WERI-Rb-1 (cell line): Measurements from ENCODE around the gene PGM3.
"Not testable (repeated sequence)": the region's sequence is repeated elsewhere in the genome, so short reads cannot be mapped to it uniquely, and the experiment has no call there.

ENCODE experiments used
- DNase-seq: peaks from one replicate; pipeline ENCODE4 v3.0.0-alpha.2; 2020
- H3K27ac ChIP-seq: fragments of 250-450 bp; sonication (Bioruptor Pico); 2 replicates; pipeline ENCODE4 v1.5.1; 2020; ENCODE audit warnings: mild to moderate bottlenecking, moderate library complexity
- H3K27me3 ChIP-seq: fragments of 250-450 bp; sonication (Bioruptor Pico); 2 replicates; pipeline ENCODE4 v1.5.1; 2021; ENCODE audit warnings: mild to moderate bottlenecking, low read depth, moderate library complexity; ENCODE audit not compliant: insufficient read depth, severe bottlenecking
- H3K36me3 ChIP-seq: fragments of 250-450 bp; sonication (Bioruptor Pico); 2 replicates; pipeline ENCODE4 v1.5.1; 2020; ENCODE audit warnings: mild to moderate bottlenecking, moderate library complexity
- H3K4me3 ChIP-seq: 2 replicates; pipeline ENCODE4 v1.5.1; 2011; ENCODE audit warnings: low read depth, mild to moderate bottlenecking, control low read depth, low read length
- H3K9me3 ChIP-seq: fragments of 250-450 bp; sonication (Bioruptor Pico); 2 replicates; pipeline ENCODE4 v1.5.1; 2021; ENCODE audit warnings: mild to moderate bottlenecking, moderate library complexity; ENCODE audit not compliant: severe bottlenecking
- TF ChIP-seq, protein P1 (sequence below): IDR thresholded peaks from 2 replicates; pipeline ENCODE4 v1.5.1; 2011; ENCODE audit warnings: low read depth, mild to moderate bottlenecking, control low read depth, inconsistent platforms, low read length

The PGM3 gene

DNA sequence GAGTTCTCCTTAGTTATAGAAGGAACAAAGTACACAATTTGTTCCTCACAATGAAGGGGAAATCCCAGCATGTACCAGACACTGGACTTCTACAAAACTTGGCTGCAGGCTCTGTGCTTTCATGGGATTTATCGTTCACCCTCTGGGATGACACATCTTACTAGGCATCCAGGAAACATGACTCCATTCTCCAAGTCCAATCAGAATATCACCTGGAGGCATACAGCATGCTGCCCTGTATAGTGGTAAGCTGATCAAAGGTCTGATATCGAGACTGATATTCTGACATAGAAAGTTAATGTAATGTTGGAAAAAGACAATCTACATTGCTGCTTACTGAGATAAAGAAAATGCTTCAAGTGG lies 6.8 kb upstream of the PGM3 start:
- H3K27me3 ChIP-seq = no peaks in the 10 kb centered on the region
- peaks cover 13% of the 10 kb centered on the region for H3K36me3 ChIP-seq
- no peaks in the 10 kb centered on the region for H3K9me3 ChIP-seq
- DNase-seq = no peak
- no peak overlapping the region for H3K27ac ChIP-seq
- no peak overlapping the region for H3K4me3 ChIP-seq
- TF ChIP-seq, protein P1, sequence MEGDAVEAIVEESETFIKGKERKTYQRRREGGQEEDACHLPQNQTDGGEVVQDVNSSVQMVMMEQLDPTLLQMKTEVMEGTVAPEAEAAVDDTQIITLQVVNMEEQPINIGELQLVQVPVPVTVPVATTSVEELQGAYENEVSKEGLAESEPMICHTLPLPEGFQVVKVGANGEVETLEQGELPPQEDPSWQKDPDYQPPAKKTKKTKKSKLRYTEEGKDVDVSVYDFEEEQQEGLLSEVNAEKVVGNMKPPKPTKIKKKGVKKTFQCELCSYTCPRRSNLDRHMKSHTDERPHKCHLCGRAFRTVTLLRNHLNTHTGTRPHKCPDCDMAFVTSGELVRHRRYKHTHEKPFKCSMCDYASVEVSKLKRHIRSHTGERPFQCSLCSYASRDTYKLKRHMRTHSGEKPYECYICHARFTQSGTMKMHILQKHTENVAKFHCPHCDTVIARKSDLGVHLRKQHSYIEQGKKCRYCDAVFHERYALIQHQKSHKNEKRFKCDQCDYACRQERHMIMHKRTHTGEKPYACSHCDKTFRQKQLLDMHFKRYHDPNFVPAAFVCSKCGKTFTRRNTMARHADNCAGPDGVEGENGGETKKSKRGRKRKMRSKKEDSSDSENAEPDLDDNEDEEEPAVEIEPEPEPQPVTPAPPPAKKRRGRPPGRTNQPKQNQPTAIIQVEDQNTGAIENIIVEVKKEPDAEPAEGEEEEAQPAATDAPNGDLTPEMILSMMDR = no peak

DNA sequence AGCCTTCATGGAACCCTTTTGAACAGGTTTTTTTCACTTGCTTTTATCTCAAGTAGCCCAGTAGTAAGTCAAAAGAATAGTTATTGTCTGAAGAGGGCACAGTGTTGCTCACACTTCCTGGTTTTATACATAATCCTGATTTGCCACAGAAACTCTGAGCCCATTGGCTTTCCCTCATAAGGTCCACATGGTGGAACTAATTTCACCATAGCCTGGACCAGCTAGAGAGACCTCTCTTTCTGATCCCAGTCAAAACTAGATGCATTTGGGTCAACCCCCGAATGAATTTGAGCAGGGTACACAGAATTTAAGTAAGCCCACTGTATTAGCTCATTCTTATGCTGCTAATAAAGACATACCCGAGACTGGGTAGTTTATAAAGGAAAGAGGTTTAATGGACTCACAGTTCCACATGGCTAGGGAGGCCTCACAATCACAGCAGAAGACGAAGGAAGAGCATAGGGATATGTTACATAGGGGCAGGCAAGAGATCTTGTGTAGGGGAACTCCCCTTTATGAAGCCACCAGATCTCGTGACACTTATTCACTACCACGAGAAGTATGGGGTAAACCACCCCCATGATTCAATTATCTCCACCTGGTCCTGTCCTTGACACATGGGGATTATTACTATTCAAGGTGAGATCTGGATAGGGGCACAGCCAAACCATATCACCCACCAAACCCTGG lies 6.3 kb upstream of the PGM3 start:
- TF ChIP-seq, protein P1 = no peak
- H3K4me3 ChIP-seq = no peak overlapping the region
- DNase-seq = no peak
- H3K9me3 ChIP-seq = no peaks in the 10 kb centered on the region
- no peaks in the 10 kb centered on the region for H3K27me3 ChIP-seq
- H3K36me3 ChIP-seq = peaks cover 13% of the 10 kb centered on the region
- H3K27ac ChIP-seq = no peak overlapping the region

DNA sequence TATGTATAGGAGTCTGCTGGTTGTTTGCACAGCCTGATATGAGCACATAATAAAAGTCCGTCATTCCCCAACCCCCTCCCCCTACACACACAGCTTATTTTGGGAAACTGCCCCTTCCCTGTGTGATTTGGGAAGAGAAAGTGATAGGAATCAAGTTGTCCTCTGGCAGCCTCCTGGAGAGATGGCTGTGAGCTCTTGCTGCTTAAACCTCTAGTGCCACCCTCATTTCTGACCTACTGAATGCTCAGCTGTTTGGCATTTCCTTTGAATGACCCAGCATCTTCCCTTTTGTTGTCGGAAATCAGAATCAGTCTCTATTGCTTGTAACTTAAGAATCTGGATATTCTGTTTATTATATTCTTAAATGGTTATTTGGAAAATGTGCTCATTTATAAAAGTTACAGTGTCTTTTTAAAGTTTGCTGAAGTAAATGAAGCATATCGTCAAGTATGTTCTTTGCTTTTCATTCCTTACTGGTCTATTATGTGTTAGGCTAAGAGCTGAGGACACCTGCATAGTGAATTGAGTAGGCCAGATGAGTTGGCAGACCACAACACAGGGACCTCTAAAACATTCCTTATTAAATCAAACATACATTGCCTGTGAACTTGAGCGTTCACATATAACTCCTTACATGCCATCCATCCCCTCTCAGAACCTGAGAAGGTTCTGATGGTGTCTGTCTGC lies 5.6 kb upstream of the PGM3 start:
- TF ChIP-seq, protein P1 = no peak
- Histone ChIP-seq H3K4me3 (no peak overlapping the region), H3K9me3 (no peaks in the 10 kb centered on the region), H3K27ac (no peak overlapping the region), H3K36me3 (peaks cover 13% of the 10 kb centered on the region), H3K27me3 (no peaks in the 10 kb centered on the region)
- DNase-seq = no peak

DNA sequence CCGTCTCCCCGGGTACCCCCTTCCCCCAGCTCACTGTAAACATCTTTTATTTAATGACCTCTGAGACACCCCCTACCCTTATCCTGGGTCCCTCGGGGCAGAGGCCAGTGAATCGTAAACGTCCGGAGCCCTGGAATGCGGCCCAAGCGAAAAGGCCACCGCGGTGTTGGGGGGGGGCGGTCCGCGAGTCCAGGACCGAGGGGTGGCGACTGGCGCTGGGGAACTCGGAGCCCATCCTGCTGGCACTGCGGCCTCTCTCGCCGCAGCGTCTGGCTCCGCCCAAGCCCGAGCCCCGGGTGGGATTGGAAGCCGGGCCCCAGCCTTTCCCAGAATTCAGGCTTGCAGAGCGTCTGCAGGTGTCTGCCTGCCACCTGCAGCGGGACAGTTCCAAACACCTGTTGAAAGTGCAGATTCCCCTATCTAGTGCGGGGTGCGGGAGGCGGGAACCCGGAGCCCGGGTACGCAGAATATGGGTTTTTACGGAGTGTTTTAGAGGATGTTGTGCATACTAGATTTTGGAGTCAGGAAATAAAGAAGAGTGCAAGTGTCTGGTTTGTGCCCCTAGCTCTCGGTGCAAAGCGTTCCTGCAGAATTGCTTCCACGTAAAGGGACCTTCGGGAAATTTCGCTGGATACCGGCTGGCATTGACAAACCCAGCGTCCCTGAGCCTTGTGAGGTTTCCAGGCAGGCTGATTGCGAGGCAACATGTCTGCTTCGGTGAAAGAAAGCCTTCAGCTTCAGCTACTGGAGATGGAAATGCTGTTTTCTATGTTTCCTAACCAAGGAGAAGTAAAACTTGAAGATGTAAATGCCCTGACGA lies 892 bp upstream of the PGM3 start:
- peak overlapping the region; percentile 60 for H3K4me3 ChIP-seq
- H3K9me3 ChIP-seq = no peaks in the 10 kb centered on the region
- TF ChIP-seq, protein P1 = no peak
- peak overlapping the region; percentile 77 for H3K27ac ChIP-seq
- peaks cover 38% of the 10 kb centered on the region for H3K36me3 ChIP-seq
- no peaks in the 10 kb centered on the region for H3K27me3 ChIP-seq
- peak; percentile 61 for DNase-seq

DNA sequence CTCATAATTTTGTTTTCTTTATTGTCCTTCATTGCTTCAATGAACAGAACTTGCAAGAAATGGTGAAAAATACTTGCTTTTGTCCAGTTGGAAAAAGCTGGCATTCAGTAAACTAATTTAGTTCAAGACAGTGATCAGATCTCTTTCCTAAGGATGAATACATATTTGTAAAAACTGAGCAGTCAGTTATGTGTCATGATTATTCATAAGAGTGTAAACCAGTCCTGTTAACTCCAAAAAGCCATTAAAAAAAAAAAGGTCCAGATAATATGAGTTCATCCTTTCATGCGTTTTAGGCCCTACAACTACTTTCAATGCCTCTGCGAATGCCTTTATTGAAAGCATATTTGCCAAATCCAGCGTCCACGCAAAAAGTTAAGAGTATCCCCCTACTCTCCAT lies 609 bp downstream of the PGM3 start:
- H3K27ac ChIP-seq = peak overlapping the region; percentile 77; the same call in 1 of the 2 replicates
- H3K36me3 ChIP-seq = peaks cover 36% of the 10 kb centered on the region
- H3K27me3 ChIP-seq = no peaks in the 10 kb centered on the region
- H3K9me3 ChIP-seq = no peaks in the 10 kb centered on the region
- DNase-seq = no peak
- TF ChIP-seq, protein P1 = no peak
- H3K4me3 ChIP-seq = peak overlapping the region; percentile 60

DNA sequence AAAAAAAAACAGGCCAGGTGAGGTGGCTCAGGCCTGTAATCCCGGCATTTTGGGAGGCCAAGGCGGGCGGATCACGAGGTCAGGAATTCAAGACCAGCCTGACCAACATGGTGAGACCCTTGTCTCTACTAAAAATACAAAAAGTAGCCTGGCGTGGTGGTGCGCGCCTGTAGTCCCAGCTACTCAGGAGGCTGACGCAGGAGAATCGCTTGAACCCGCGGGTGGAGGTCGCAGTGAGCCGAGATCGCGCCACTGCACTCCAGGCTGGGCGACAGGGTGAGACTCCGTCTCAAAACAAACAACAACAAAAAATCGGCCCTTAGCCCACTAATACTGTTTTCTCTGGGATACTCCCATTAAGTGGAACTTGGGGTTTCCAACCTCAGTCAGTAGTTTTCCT lies 1.1 kb downstream of the PGM3 start:
- not testable (repeated sequence) for H3K27ac ChIP-seq, H3K27me3 ChIP-seq, DNase-seq, H3K9me3 ChIP-seq
- peaks cover 41% of the 10 kb centered on the region for H3K36me3 ChIP-seq
- H3K4me3 ChIP-seq = peak overlapping the region; percentile 60
